ENCODE data around the gene FAM118B.

FAM118B gene

GRCh38 chr11:126186708-126187529, 24.7 kb upstream of the FAM118B start:
- DNase-seq (ENCODE audit: insufficient read length, low spot score) (no peak), FAIRE-seq (no peak)
- TF ChIP-seq CTCF (IDR thresholded peaks at IDR 0.05; ENCODE audit: insufficient read depth, missing control alignments): peak; percentile 25

- FAIRE-seq: no peak
- no peak for DNase-seq (ENCODE audit: insufficient read length, low spot score)
- no peak for TF ChIP-seq CTCF (IDR thresholded peaks at IDR 0.05; ENCODE audit: insufficient read depth, missing control alignments)
Measured at GRCh38 chr11:126188332-126189108, 23.1 kb upstream of the FAM118B start.

- DNase-seq (ENCODE audit: insufficient read length, low spot score) (no peak), FAIRE-seq (no peak)
- no peak for TF ChIP-seq CTCF (IDR thresholded peaks at IDR 0.05; ENCODE audit: insufficient read depth, missing control alignments)
Measured at GRCh38 chr11:126189109-126189929, 22.3 kb upstream of the FAM118B start.

- FAIRE-seq: no peak
- DNase-seq (ENCODE audit: insufficient read length, low spot score): no peak
Measured at GRCh38 chr11:126190792-126191191, 20.8 kb upstream of the FAM118B start.

GRCh38 chr11:126191379-126192073, 20.1 kb upstream of the FAM118B start:
- DNase-seq (ENCODE audit: insufficient read length, low spot score): no peak
- no peak for TF ChIP-seq CTCF (IDR thresholded peaks at IDR 0.05; ENCODE audit: insufficient read depth, missing control alignments)
- FAIRE-seq: no peak

More at GRCh38 chr11:126190792-126191191, 20.8 kb upstream of the FAM118B start:
- no peak for TF ChIP-seq CTCF (IDR thresholded peaks at IDR 0.05; ENCODE audit: insufficient read depth, missing control alignments)

- TF ChIP-seq CTCF (IDR thresholded peaks at IDR 0.05; ENCODE audit: insufficient read depth, missing control alignments): no peak
- FAIRE-seq (no peak), DNase-seq (ENCODE audit: insufficient read length, low spot score) (no peak)
Measured at GRCh38 chr11:126192361-126192760, 19.2 kb upstream of the FAM118B start.
